Astrocyte of the spinal cord (primary cell): ENCODE results near the gene KCNE1.

Source experiments
- DNase-seq: peaks from one replicate; pipeline ENCODE4 v3.0.0; 2011; ENCODE audit warnings: low read depth, low spot score
- H3K4me3 ChIP-seq: 2 replicates; pipeline ENCODE4 v1.5.1; 2011; ENCODE audit warnings: low read depth, mild to moderate bottlenecking, low read length, moderate library complexity
- CTCF ChIP-seq: IDR thresholded peaks from 2 replicates; pipeline ENCODE4 v1.5.1; 2012; ENCODE audit warnings: low read depth, mild to moderate bottlenecking, low read length, inconsistent platforms
- in situ Hi-C: cut with HindIII; loops from 2 replicates; pipeline ENCODE4 v1.10.0; 2017; ENCODE audit warnings: low sequenced_read_pairs

KCNE1 gene

GRCh38 chr21:34520764-34521508 lies 8.9 kb upstream of the KCNE1 start:
- in situ Hi-C loops: no loop called here
- DNase-seq: no peak
- TF ChIP-seq CTCF: no peak
- no peak overlapping the region for H3K4me3 ChIP-seq

- DNase-seq: no peak
- no peak overlapping the region for H3K4me3 ChIP-seq
- in situ Hi-C loops: no loop called here
- TF ChIP-seq CTCF: no peak
These were observed 8.3 kb upstream of the KCNE1 start for GRCh38 chr21:34520281-34520680.

DNA sequence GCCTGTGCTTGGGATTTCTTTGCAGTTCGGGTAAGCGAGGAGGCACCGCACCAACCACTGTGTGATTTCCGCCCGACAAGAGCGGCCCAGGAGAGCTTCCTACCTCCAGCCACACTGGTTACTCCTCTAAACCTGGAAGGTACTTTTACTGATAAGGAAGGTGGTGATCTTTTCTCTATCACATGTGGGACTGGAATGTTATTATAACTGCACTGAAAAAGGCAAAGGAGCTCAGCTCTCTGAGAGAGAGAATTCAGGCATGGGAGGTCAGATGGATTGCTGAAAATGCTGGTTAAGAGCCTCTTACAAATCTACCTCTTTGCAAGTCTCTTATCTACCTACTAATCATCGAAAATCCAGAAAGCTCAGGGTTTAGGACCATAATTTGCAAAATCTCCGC lies 7.7 kb upstream of the KCNE1 start:
- DNase-seq: no peak
- no peak for TF ChIP-seq CTCF
- in situ Hi-C loops: no loop called here
- H3K4me3 ChIP-seq: no peak overlapping the region

DNA sequence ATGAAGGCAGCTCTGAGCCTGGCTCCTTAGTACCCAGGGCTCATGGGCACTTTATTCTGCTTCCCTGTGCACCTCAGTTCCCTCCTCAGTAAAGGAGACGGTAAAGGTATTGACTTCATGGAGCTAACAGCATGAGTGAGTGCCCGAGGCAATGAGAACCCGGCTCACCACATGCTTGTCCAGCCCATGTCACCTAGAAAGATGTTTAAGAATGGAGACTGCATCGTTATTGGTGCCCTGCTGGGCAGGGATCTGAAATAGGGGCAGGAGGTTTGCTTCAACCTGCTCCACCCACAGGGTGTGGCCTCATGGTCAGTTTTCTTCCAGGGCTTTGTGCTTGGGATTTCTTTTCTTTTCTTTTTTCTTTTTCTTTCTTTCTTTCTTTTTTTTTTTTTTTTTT lies 7.0 kb upstream of the KCNE1 start:
- H3K4me3 ChIP-seq: no peak overlapping the region
- no peak for DNase-seq
- in situ Hi-C loops: no loop called here
- TF ChIP-seq CTCF: no peak

DNA sequence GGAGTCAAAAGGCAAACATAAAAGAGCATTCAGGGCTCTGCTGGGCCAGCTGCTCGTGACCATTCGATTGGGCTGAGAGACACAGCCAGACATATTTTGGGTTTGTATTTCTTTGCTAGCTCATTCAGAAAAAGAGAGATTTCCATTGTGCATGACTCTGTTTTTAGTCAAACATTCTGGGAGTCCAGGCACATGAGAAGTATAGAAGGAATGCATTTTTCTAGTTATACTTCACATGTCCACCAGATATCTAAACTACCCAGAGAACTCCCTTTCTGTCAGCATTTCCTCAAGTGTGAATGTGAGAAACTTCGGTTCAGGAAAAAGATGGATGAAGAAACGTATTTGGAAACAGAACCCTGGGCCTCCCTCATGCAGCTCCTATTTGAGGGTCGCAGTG lies 6.3 kb upstream of the KCNE1 start:
- H3K4me3 ChIP-seq: no peak overlapping the region
- no peak for DNase-seq
- no peak for TF ChIP-seq CTCF
- in situ Hi-C loops: no loop called here

- DNase-seq: no peak
- peak; percentile 42 for TF ChIP-seq CTCF
- in situ Hi-C loops: no loop called here
- H3K4me3 ChIP-seq: no peak overlapping the region
These were observed 5.7 kb upstream of the KCNE1 start for GRCh38 chr21:34517491-34518245.
